H1 (cell line): ENCODE measurements around the gene SEC31A. TPM values are rescaled to one million over a fixed set of nuclear protein-coding genes. Genes with fewer than 3 reads are reported as not detected.

Experiments
- CTCF ChIA-PET: fragments of 300-600 bp; sonication (Branson Sonifier 250); formaldehyde crosslinking; loops from one replicate; lab custom pipeline; 2021; ENCODE audit not compliant: partially characterized antibody; lab: Charles Lee
- POLR2A ChIA-PET: fragments of 300-600 bp; sonication (Branson Sonifier 250); formaldehyde crosslinking; loops from one replicate; lab custom pipeline; 2021; ENCODE audit warnings: inconsistent platforms; ENCODE audit not compliant: partially characterized antibody; lab: Charles Lee
- DNase-seq, 2 experiments: peaks; one replicate each; pipeline versions ENCODE4 v3.0.0 to v3.0.0-alpha.2; 2010 to 2022; ENCODE audit warnings: low spot score in 2 of 2, low read depth in 1 of 2, mixed read lengths in 1 of 2
- FAIRE-seq: peaks from 2 replicates; lab custom pipeline; 2011; peaks lifted over from hg19 to GRCh38; lab: Jason Lieb, UNC
- H2AFZ ChIP-seq: 2 replicates; pipeline ENCODE4 v1.8.1; 2012; ENCODE audit warnings: low read length, inconsistent platforms
- H2AK5ac ChIP-seq: 2 replicates; pipeline ENCODE4 v1.6.1; 2013; ENCODE audit warnings: low read depth, low read length
- H2BK120ac ChIP-seq: replicated peaks from 2 replicates; pipeline ENCODE3; 2013; ENCODE audit warnings: low read depth, low read length, inconsistent platforms
- H2BK12ac ChIP-seq: 2 replicates; pipeline ENCODE4 v1.6.1; 2013; ENCODE audit warnings: low read depth, low read length
- H2BK15ac ChIP-seq: 2 replicates; pipeline ENCODE4 v1.6.1; 2013; ENCODE audit warnings: low read length
- H2BK20ac ChIP-seq: 2 replicates; pipeline ENCODE4 v1.6.1; 2013; ENCODE audit warnings: low read length
- H2BK5ac ChIP-seq: 2 replicates; pipeline ENCODE4 v1.6.1; 2013; ENCODE audit warnings: low read depth, low read length
- H3K14ac ChIP-seq: 2 replicates; pipeline ENCODE4 v1.6.1; 2013; ENCODE audit warnings: inconsistent platforms; ENCODE audit not compliant: insufficient read length
- H3K18ac ChIP-seq: 2 replicates; pipeline ENCODE4 v1.6.1; 2013; ENCODE audit warnings: low read length; ENCODE audit errors: extremely low read depth
- H3K23ac ChIP-seq: 2 replicates; pipeline ENCODE4 v1.6.1; 2013; ENCODE audit warnings: inconsistent platforms; ENCODE audit not compliant: insufficient read length
- H3K23me2 ChIP-seq: 2 replicates; pipeline ENCODE4 v1.6.1; 2013; ENCODE audit warnings: low read depth, low read length
- H3K27ac ChIP-seq: 2 replicates; pipeline ENCODE4 v1.6.1; 2011; ENCODE audit warnings: low read depth, low read length, inconsistent platforms
- H3K27me3 ChIP-seq, 4 experiments: replicated peaks in 1 of 4; 1 replicate in 1 of 4; 2 replicates in 3 of 4; pipeline versions ENCODE4 v1.6.1 to v1.8.1; 2011 to 2013; ENCODE audit warnings: low read length in 3 of 4, mild to moderate bottlenecking in 3 of 4, inconsistent platforms in 2 of 4, mixed read lengths in 2 of 4, moderate library complexity in 1 of 4; ENCODE audit not compliant: control insufficient read depth in 3 of 4, insufficient read depth in 3 of 4; ENCODE audit errors: extremely low read depth in 1 of 4
- H3K36me3 ChIP-seq, 4 experiments: 2 replicates each; pipeline versions ENCODE4 v1.6.1 to v1.8.1; 2011 to 2013; ENCODE audit warnings: mild to moderate bottlenecking in 4 of 4, low read length in 3 of 4, moderate library complexity in 2 of 4, control low read depth in 1 of 4, inconsistent platforms in 1 of 4; ENCODE audit not compliant: insufficient read depth in 4 of 4, control insufficient read depth in 2 of 4
- H3K4ac ChIP-seq: replicated peaks from 2 replicates; pipeline ENCODE3; 2013; ENCODE audit warnings: low read length, low read depth, mixed read lengths, inconsistent platforms; ENCODE audit not compliant: insufficient read length
- H3K4me1 ChIP-seq, 4 experiments: replicated peaks in 1 of 4; 1 replicate in 1 of 4; 2 replicates in 3 of 4; pipeline versions ENCODE4 v1.6.1 to v1.8.1; 2011 to 2013; ENCODE audit warnings: low read length in 3 of 4, inconsistent platforms in 2 of 4, mixed read lengths in 1 of 4; ENCODE audit not compliant: insufficient read depth in 4 of 4, control insufficient read depth in 3 of 4
- H3K4me2 ChIP-seq, 2 experiments: 2 replicates each; pipeline versions ENCODE4 v1.6.1 to v1.8.1; 2011 to 2013; ENCODE audit warnings: low read depth in 2 of 2, low read length in 2 of 2, control low read depth in 1 of 2, inconsistent platforms in 1 of 2, mild to moderate bottlenecking in 1 of 2; ENCODE audit not compliant: insufficient read depth in 1 of 2
- H3K4me3 ChIP-seq, 4 experiments: fragments of 200-600, 300-600 bp in 1 of 4; sonication (generic), shearing (Covaris generic), sonication (Bioruptor Twin) in 1 of 4; 2 replicates each; pipeline versions ENCODE4 v1.5.1 to v1.8.1; 2011 to 2016; ENCODE audit warnings: low read length in 4 of 4, low read depth in 3 of 4, control low read depth in 2 of 4, inconsistent platforms in 2 of 4, mild to moderate bottlenecking in 2 of 4, mixed read lengths in 1 of 4, moderate library complexity in 1 of 4; ENCODE audit not compliant: insufficient read depth in 2 of 4; ENCODE audit errors: extremely low read depth in 1 of 4
- H3K56ac ChIP-seq: replicated peaks from 2 replicates; pipeline ENCODE3; 2013; ENCODE audit warnings: low read depth, mild to moderate bottlenecking, mixed read lengths, low read length, inconsistent platforms; ENCODE audit not compliant: insufficient read length
- H3K79me1 ChIP-seq: 2 replicates; pipeline ENCODE4 v1.6.1; 2013; ENCODE audit warnings: low read depth, low read length, control low read depth
- H3K79me2 ChIP-seq, 2 experiments: 2 replicates each; pipeline versions ENCODE4 v1.6.1 to v1.8.1; 2012 to 2013; ENCODE audit warnings: low read length in 2 of 2, mild to moderate bottlenecking in 2 of 2, inconsistent platforms in 1 of 2; ENCODE audit not compliant: insufficient read depth in 2 of 2, control insufficient read depth in 1 of 2
- H3K9ac ChIP-seq, 4 experiments: replicated peaks in 1 of 4; 1 replicate in 1 of 4; 2 replicates in 3 of 4; pipeline versions ENCODE4 v1.6.1 to v1.8.1; 2011 to 2013; ENCODE audit warnings: low read depth in 3 of 4, low read length in 3 of 4, control low read depth in 2 of 4, mild to moderate bottlenecking in 2 of 4, moderate library complexity in 2 of 4, inconsistent platforms in 1 of 4; ENCODE audit errors: extremely low read depth in 1 of 4
- H3K9me3 ChIP-seq, 2 experiments: 2 replicates each; pipeline versions ENCODE4 v1.6.1 to v1.8.1; 2012 to 2013; ENCODE audit warnings: mild to moderate bottlenecking in 2 of 2, moderate library complexity in 2 of 2, control low read depth in 1 of 2, inconsistent platforms in 1 of 2, low read depth in 1 of 2, low read length in 1 of 2, mixed read lengths in 1 of 2; ENCODE audit not compliant: insufficient read depth in 2 of 2
- H4K20me1 ChIP-seq, 2 experiments: replicated peaks in 1 of 2; 2 replicates each; pipeline versions ENCODE3 to v1.8.1; 2011 to 2013; ENCODE audit warnings: inconsistent platforms in 2 of 2, low read length in 2 of 2, mild to moderate bottlenecking in 1 of 2; ENCODE audit not compliant: insufficient read depth in 2 of 2, control insufficient read depth in 1 of 2
- H4K5ac ChIP-seq: 2 replicates; pipeline ENCODE4 v1.6.1; 2013; ENCODE audit warnings: low read length, low read depth, mixed read lengths, inconsistent platforms; ENCODE audit not compliant: insufficient read length
- H4K8ac ChIP-seq: 2 replicates; pipeline ENCODE4 v1.8.0; 2013; ENCODE audit warnings: mild to moderate bottlenecking, moderate library complexity, low read length, inconsistent platforms; ENCODE audit not compliant: insufficient read depth; ENCODE audit errors: extremely low read depth
- H4K91ac ChIP-seq: replicated peaks from 2 replicates; pipeline ENCODE3; 2013; ENCODE audit warnings: low read length, mixed read lengths, inconsistent platforms; ENCODE audit not compliant: insufficient read length
- BRCA1 ChIP-seq: IDR thresholded peaks from 2 replicates; pipeline ENCODE4 v1.6.1; 2012; ENCODE audit warnings: low read depth, low read length, improper control_type of control experiment
- GABPA ChIP-seq: IDR thresholded peaks from 2 replicates; pipeline ENCODE4 v1.6.1; 2011; ENCODE audit warnings: mild to moderate bottlenecking, low read length, moderate library complexity, borderline replicate concordance; ENCODE audit not compliant: insufficient read depth
- KDM5A ChIP-seq: fragments of 200-600 bp; IDR thresholded peaks from 2 replicates; pipeline ENCODE4 v1.7.1; 2012; ENCODE audit warnings: mild to moderate bottlenecking, low read length, inconsistent platforms, mixed read lengths
- NRF1 ChIP-seq: IDR thresholded peaks from 2 replicates; pipeline ENCODE4 v1.6.1; 2011; ENCODE audit warnings: mild to moderate bottlenecking, low read depth, low read length, improper control_type of control experiment
- POU5F1 ChIP-seq: IDR thresholded peaks from 2 replicates; pipeline ENCODE4 v1.6.1; 2011; ENCODE audit warnings: low read depth, mild to moderate bottlenecking, low read length, moderate library complexity
- RNF2 ChIP-seq: fragments of 200-900, 300-1000 bp; sonication (generic); IDR thresholded peaks from 2 replicates; pipeline ENCODE4 v1.7.1; 2016; ENCODE audit warnings: borderline replicate concordance, low read depth, mild to moderate bottlenecking, antibody characterized with exemption, low read length; ENCODE audit not compliant: poor library complexity, severe bottlenecking; ENCODE audit errors: missing control alignments
- RXRA ChIP-seq: IDR thresholded peaks from 2 replicates; pipeline ENCODE4 v1.6.1; 2011; ENCODE audit warnings: low read depth, mild to moderate bottlenecking, low read length, moderate library complexity; ENCODE audit not compliant: insufficient read depth
- SP4 ChIP-seq: IDR thresholded peaks from 2 replicates; pipeline ENCODE4 v1.6.1; 2012; ENCODE audit warnings: low read length, inconsistent platforms
- YY1 ChIP-seq: IDR thresholded peaks from 2 replicates; pipeline ENCODE4 v1.6.1; 2011; ENCODE audit warnings: low read depth, mild to moderate bottlenecking, low read length
- ZNF274 ChIP-seq: IDR thresholded peaks from 2 replicates; pipeline ENCODE4 v1.7.0; 2012; ENCODE audit warnings: low read length, borderline replicate concordance; ENCODE audit errors: extremely low read depth
- polyA plus RNA-seq, 7 experiments: library from polyadenylated mRNA; depleted of rRNA in 3 of 7; stranded (reverse) in 5 of 7; unstranded in 2 of 7; fragments of >200 nt in 5 of 7; fragments of 200-250 nt in 2 of 7; gene quantifications; 1 replicate in 5 of 7; 2 replicates in 1 of 7; 4 replicates in 1 of 7; pipeline versions ENCODE4 v1.2.1 to v1.2.3, GENCODE V29; 2011 to 2013; ENCODE audit warnings: missing spikeins in 2 of 7, mixed read lengths in 2 of 7
- total RNA-seq: library from RNA; stranded (reverse); fragmentation: NEBNext Ultra II Directional; extraction: Animal tissue kit (Norgen Biotek cat#: 25700); gene quantifications from 2 replicates; pipeline ENCODE4 v1.2.1, GENCODE V29; 2021
- TF ChIP-seq, protein P1 (sequence below): IDR thresholded peaks from 2 replicates; pipeline ENCODE4 v1.6.1; 2012; ENCODE audit warnings: low read length, inconsistent platforms
- TF ChIP-seq, protein P2 (sequence below): IDR thresholded peaks from 2 replicates; pipeline ENCODE4 v1.6.1; 2011; ENCODE audit warnings: low read depth, mild to moderate bottlenecking, low read length; ENCODE audit not compliant: insufficient read depth
- TF ChIP-seq, protein P3 (sequence below): IDR thresholded peaks from 2 replicates; pipeline ENCODE4 v1.6.1; 2012; ENCODE audit warnings: inconsistent platforms

The SEC31A gene
- total and polyA plus RNA-seq, 2 of the 8 experiments (the other 6 are each of a cell fraction or from before 2014, with no cell fraction given) = 112 to 125 TPM

DNA sequence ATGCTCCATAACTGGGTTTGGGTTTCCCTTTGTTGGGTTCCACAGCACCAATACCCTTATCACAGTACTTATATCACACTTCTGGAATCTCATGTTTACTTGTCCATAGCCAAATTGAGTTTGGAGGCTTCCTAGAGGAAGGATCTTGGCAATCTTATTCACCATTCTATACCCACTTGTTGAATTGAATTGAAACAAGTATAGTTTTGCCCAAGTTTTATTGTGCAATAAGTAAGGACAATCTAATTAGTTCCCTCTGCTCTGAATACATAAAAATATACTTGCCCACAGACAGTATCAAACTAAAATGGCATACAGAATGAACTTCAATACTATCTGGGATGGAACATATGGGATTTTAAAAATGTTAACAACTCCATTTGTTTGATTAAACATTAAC is 40.3 kb downstream of the SEC31A start:
- CTCF ChIA-PET = interaction anchor here (1.1 to 2.6 kb wide), 5 partner anchors 9 to 588 kb away, joined by 3 to 24 read pairs (median 7); no protein-coding TSS in a partner anchor
- peaks cover 2% of the 10 kb centered on the region in 2 experiments for H4K20me1 ChIP-seq
- TF ChIP-seq GABPA (no peak), KDM5A (no peak), BRCA1 (no peak), POU5F1 (no peak), RXRA (no peak), YY1 (no peak), NRF1 (no peak), SP4 (no peak), ZNF274 (no peak), RNF2 (no peak)
- TF ChIP-seq, protein P1, sequence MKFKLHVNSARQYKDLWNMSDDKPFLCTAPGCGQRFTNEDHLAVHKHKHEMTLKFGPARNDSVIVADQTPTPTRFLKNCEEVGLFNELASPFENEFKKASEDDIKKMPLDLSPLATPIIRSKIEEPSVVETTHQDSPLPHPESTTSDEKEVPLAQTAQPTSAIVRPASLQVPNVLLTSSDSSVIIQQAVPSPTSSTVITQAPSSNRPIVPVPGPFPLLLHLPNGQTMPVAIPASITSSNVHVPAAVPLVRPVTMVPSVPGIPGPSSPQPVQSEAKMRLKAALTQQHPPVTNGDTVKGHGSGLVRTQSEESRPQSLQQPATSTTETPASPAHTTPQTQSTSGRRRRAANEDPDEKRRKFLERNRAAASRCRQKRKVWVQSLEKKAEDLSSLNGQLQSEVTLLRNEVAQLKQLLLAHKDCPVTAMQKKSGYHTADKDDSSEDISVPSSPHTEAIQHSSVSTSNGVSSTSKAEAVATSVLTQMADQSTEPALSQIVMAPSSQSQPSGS = no peak
- TF ChIP-seq, protein P2, sequence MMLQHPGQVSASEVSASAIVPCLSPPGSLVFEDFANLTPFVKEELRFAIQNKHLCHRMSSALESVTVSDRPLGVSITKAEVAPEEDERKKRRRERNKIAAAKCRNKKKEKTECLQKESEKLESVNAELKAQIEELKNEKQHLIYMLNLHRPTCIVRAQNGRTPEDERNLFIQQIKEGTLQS = no peak
- TF ChIP-seq, protein P3, sequence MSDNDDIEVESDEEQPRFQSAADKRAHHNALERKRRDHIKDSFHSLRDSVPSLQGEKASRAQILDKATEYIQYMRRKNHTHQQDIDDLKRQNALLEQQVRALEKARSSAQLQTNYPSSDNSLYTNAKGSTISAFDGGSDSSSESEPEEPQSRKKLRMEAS = no peak

More for the DNA sequence above, 40.3 kb downstream of the SEC31A start:
- H3K9me3 ChIP-seq = no peaks in the 10 kb centered on the region
- H3K23ac ChIP-seq = no peak overlapping the region
- H3K79me1 ChIP-seq = no peaks in the 10 kb centered on the region
- no peak overlapping the region for H3K4me3 ChIP-seq
- no peak overlapping the region for H3K4me2 ChIP-seq
- H3K27ac ChIP-seq = no peak overlapping the region
- H3K9ac ChIP-seq = no peak overlapping the region
- no peak overlapping the region for H4K91ac ChIP-seq
- H2BK5ac ChIP-seq = no peak overlapping the region
- no peak overlapping the region for H3K14ac ChIP-seq
- H3K36me3 ChIP-seq = peaks cover 25 to 74% (median 48%) of the 10 kb centered on the region in 4 experiments
- no peak for FAIRE-seq
- no peaks in the 10 kb centered on the region for H3K23me2 ChIP-seq
- no peak overlapping the region for H3K18ac ChIP-seq
- H3K27me3 ChIP-seq = no peaks in the 10 kb centered on the region
- no peak overlapping the region for H2AFZ ChIP-seq
- no peaks in the 10 kb centered on the region for H3K79me2 ChIP-seq
- no peak overlapping the region for H2BK20ac ChIP-seq
- H2AK5ac ChIP-seq = no peak overlapping the region
- H3K56ac ChIP-seq = no peak overlapping the region
- no peak overlapping the region for H2BK12ac ChIP-seq
- no peak overlapping the region for H4K5ac ChIP-seq
- no peaks in the 10 kb centered on the region for H3K4me1 ChIP-seq
- H2BK120ac ChIP-seq = no peak overlapping the region
- no peak for DNase-seq
- no peak overlapping the region for H3K4ac ChIP-seq
- POLR2A ChIA-PET = no interaction called here
- no peak overlapping the region for H4K8ac ChIP-seq
- H2BK15ac ChIP-seq = no peak overlapping the region
